Skeletal muscle satellite cell (primary cell): ENCODE results near the gene REG4.
"Not testable (repeated sequence)": the region's sequence is repeated elsewhere in the genome, so short reads cannot be mapped to it uniquely, and the experiment has no call there.

ENCODE experiments used
- H3K27me3 ChIP-seq: 2 replicates; pipeline ENCODE4 v1.7.0; 2013; ENCODE audit warnings: low read length; ENCODE audit not compliant: control insufficient read depth, insufficient read depth
- H3K36me3 ChIP-seq: 2 replicates; pipeline ENCODE4 v1.7.0; 2013; ENCODE audit warnings: mild to moderate bottlenecking, control low read depth, low read length; ENCODE audit not compliant: insufficient read depth
- H3K4me1 ChIP-seq: 2 replicates; pipeline ENCODE4 v1.7.0; 2013; ENCODE audit warnings: low read length; ENCODE audit not compliant: control insufficient read depth, insufficient read depth
- H3K4me2 ChIP-seq: 2 replicates; pipeline ENCODE4 v1.7.0; 2013; ENCODE audit warnings: mild to moderate bottlenecking, low read length
- H3K4me3 ChIP-seq: 2 replicates; pipeline ENCODE4 v1.7.0; 2013; ENCODE audit warnings: low read length
- H3K9ac ChIP-seq: 2 replicates; pipeline ENCODE4 v1.7.0; 2013; ENCODE audit warnings: mild to moderate bottlenecking, low read depth, low read length, moderate library complexity
- H3K9me3 ChIP-seq: replicated peaks from 2 replicates; pipeline ENCODE4 v1.7.0; 2013; ENCODE audit warnings: mild to moderate bottlenecking, control low read depth, low read length

The REG4 gene

GRCh38 chr1:119790451-119791198, 20.6 kb downstream of the REG4 start:
- H3K4me2 ChIP-seq, result no peak overlapping the region

DNA sequence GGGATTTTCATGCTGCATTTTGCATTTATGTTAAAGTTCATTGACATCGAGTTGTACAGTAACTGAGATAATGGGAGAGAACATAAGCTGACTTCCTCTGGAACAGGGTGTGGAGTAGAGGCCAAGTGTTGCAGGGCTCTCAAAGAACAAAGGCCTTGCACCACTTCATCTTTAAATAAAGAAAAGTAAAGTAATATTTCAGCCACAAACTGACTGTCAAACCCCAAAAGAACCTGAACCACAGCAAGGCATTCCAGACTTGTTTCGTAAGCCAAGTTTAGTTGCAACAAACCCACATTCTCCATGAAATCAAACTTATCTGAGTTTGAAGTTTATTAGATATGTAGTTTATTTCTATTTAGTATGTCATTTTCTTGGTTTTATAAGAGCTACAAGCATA, 23.5 kb downstream of the REG4 start:
- Histone ChIP-seq H3K4me3 (no peak overlapping the region), H3K27me3 (peaks cover 27% of the 10 kb centered on the region), H3K9me3 (no peaks in the 10 kb centered on the region), H3K4me2 (no peak overlapping the region), H3K9ac (no peak overlapping the region), H3K4me1 (no peaks in the 10 kb centered on the region), H3K36me3 (no peaks in the 10 kb centered on the region)

More at GRCh38 chr1:119790451-119791198, 20.6 kb downstream of the REG4 start:
- peaks cover 12% of the 10 kb centered on the region for H3K27me3 ChIP-seq
- no peak overlapping the region for H3K9ac ChIP-seq
- no peaks in the 10 kb centered on the region for H3K9me3 ChIP-seq
- H3K4me1 ChIP-seq, result no peaks in the 10 kb centered on the region
- no peak overlapping the region for H3K4me3 ChIP-seq
- H3K36me3 ChIP-seq, result no peaks in the 10 kb centered on the region

- H3K36me3 ChIP-seq, H3K4me2 ChIP-seq, H3K9ac ChIP-seq, H3K9me3 ChIP-seq, H3K4me1 ChIP-seq, H3K4me3 ChIP-seq: not testable (repeated sequence)
- peaks cover 30% of the 10 kb centered on the region for H3K27me3 ChIP-seq
These were observed 24.7 kb downstream of the REG4 start for GRCh38 chr1:119786473-119787050.

DNA sequence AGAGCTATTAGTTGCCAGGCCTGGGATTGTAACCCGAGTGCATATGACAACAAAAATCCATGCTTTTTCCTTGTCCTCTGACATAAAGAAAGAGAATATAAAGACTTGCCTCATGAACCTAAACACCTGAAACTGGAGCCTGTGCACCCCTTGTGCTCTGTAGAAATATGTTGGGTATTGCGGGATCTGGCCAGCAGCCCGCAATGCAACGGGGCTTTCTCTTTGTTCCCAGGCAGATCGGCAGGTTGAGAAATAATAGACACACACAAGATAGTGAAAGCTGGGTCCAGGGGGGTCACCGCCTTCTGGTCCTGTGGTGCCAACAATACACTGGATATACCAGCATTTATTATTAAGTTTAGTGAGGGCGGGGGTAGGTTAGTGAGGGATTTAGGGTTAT, 25.2 kb downstream of the REG4 start:
- H3K9me3 ChIP-seq, H3K4me2 ChIP-seq, H3K36me3 ChIP-seq, H3K4me3 ChIP-seq, H3K4me1 ChIP-seq, H3K9ac ChIP-seq: not testable (repeated sequence)
- H3K27me3 ChIP-seq, result peaks cover 31% of the 10 kb centered on the region

- H3K9ac ChIP-seq, result no peak overlapping the region
These were observed 27.0 kb downstream of the REG4 start for GRCh38 chr1:119784191-119784781.

GRCh38 chr1:119783354-119784185, 27.7 kb downstream of the REG4 start:
- Histone ChIP-seq H3K4me3 (no peak overlapping the region), H3K27me3 (peaks cover 38% of the 10 kb centered on the region), H3K9me3 (no peaks in the 10 kb centered on the region), H3K4me2 (no peak overlapping the region), H3K9ac (no peak overlapping the region), H3K36me3 (no peaks in the 10 kb centered on the region), H3K4me1 (peaks cover 3% of the 10 kb centered on the region)

More at GRCh38 chr1:119784191-119784781, 27.0 kb downstream of the REG4 start:
- Histone ChIP-seq H3K4me3 (no peak overlapping the region), H3K4me2 (no peak overlapping the region), H3K36me3 (no peaks in the 10 kb centered on the region), H3K4me1 (peaks cover 3% of the 10 kb centered on the region), H3K27me3 (peaks cover 38% of the 10 kb centered on the region), H3K9me3 (no peaks in the 10 kb centered on the region)

DNA sequence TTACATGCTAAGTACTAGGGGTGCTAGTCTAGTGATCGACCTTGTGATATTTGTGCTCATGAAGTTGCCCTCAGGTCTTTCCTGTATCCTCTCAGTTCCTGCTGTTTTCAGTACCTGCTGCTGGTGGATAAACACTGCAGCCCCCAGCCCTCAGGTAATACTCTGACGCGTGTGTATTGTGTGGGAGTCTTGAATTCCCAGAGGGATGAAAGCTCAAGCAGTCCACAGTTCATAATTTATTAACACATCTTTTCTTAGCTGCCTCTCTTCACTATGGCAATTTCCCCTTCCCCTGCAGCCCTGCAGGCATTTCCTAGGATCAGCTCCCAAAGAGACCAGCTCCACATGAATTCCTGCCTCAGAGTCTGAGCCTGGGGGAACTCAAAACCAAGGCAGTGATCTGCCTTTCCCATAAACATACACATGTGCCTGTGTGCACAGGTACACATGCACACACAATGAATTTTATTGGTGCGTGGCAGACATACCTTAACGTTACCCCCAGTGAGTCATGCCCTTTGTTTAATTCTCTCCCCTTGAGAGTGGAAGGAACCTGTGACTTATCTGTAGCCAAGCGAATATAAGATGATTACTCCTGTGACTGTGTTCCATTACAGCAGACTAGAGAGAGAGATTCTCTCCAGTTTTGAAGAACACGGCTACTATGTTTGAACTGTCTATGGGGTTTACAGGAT, 28.5 kb downstream of the REG4 start:
- Histone ChIP-seq H3K4me3 (no peak overlapping the region), H3K27me3 (peaks cover 38% of the 10 kb centered on the region), H3K4me1 (peaks cover 3% of the 10 kb centered on the region), H3K36me3 (no peaks in the 10 kb centered on the region), H3K9ac (no peak overlapping the region), H3K4me2 (no peak overlapping the region), H3K9me3 (no peaks in the 10 kb centered on the region)

DNA sequence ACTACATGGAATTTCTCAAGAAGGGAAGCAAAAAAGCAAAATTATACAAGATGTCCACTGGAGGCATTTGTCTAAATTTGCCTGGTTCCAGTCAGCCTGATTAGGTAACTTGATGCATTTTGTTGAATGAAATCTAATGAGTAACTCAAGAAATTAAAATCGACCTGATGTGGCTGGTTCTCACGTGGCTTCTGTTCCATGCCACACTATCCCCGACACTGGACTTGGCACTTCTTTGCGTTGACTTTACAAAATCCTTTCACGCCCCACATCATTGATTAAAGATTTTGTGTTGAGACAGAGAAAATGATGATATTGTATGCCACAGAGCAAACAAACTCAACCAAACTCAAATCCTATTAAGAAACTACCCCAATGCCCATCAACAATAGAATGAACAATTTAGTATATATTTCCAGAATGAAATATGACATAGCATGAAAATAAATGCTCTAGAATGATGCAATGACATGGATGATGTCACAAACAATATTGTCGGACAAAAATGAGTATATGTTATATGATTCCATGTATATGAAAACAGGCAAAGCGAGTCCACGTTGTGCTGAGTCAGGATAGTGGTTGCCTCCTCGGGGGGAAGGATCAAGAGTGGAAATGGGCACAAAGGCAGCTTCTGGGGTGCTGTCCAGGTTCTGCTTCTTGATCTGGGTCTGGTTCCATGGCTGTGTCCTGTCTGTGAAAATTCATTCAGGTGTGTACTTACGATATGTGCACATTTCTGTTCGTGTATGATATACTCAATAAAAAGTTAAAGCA, 29.6 kb downstream of the REG4 start:
- Histone ChIP-seq H3K27me3 (peaks cover 38% of the 10 kb centered on the region), H3K4me1 (peaks cover 3% of the 10 kb centered on the region), H3K9ac (no peak overlapping the region), H3K9me3 (no peaks in the 10 kb centered on the region), H3K4me3 (no peak overlapping the region), H3K36me3 (no peaks in the 10 kb centered on the region), H3K4me2 (no peak overlapping the region)

DNA sequence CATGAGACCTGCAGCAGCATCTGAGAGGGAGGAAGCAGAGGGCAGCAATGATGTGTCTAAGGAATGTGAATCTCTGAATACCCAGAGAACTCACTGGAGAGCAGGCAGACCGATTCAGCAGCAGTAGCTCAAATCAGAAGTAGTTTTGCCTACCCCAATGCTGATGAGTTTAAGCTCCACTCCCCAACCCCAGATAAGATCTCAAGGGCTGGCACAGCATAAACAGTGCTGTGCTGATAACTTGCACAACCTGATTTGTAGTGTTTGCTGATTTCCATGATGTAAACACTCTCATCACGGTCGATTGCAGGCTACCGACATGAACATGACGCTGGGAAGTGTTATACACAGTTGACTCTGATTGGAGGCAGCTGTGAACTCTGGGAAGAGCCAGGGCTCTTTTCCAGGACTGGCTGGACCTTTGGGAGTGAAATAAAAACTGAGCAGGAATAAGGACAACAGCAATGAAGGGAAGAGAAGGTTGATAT, 31.3 kb downstream of the REG4 start:
- H3K4me3 ChIP-seq, result peak overlapping the region; percentile 29
- no peaks in the 10 kb centered on the region for H3K9me3 ChIP-seq
- H3K4me1 ChIP-seq, result peaks cover 3% of the 10 kb centered on the region
- H3K36me3 ChIP-seq, result no peaks in the 10 kb centered on the region
- peak overlapping the region; percentile 73 for H3K4me2 ChIP-seq
- peaks cover 38% of the 10 kb centered on the region for H3K27me3 ChIP-seq
- H3K9ac ChIP-seq, result no peak overlapping the region

GRCh38 chr1:119778886-119779560, 32.2 kb downstream of the REG4 start:
- no peak overlapping the region for H3K9ac ChIP-seq
- no peaks in the 10 kb centered on the region for H3K9me3 ChIP-seq
- H3K36me3 ChIP-seq, result no peaks in the 10 kb centered on the region
- peaks cover 3% of the 10 kb centered on the region for H3K4me1 ChIP-seq
- H3K4me3 ChIP-seq, result no peak overlapping the region
- H3K4me2 ChIP-seq, result no peak overlapping the region
- peaks cover 30% of the 10 kb centered on the region for H3K27me3 ChIP-seq
